Transverse colon (tissue), 4 donors: ENCODE results near the gene MORC2. TPM values are rescaled to one million over a fixed set of nuclear protein-coding genes. Genes with fewer than 3 reads are reported as not detected.

Experiments used
- DNase-seq: peaks from one replicate; pipeline ENCODE4 v3.0.0-alpha.2; 2019
- H3K27ac ChIP-seq, 4 donors: fragments of 200-600 bp; sonication (generic); 2 replicates each; pipeline ENCODE4 v1.5.1; 2016 to 2018; ENCODE audit warnings: inconsistent platforms in 4 of 4
- H3K27me3 ChIP-seq: fragments of 200-600 bp; sonication (generic); 2 replicates; pipeline ENCODE4 v1.5.1; 2017; ENCODE audit warnings: inconsistent platforms
- H3K36me3 ChIP-seq, 4 donors: fragments of 200-600 bp; sonication (generic); 2 replicates each; pipeline ENCODE4 v1.5.1; 2017 to 2019; ENCODE audit warnings: inconsistent platforms in 4 of 4
- H3K4me1 ChIP-seq, 4 donors: fragments of 200-600 bp; sonication (generic); 2 replicates each; pipeline ENCODE4 v1.5.1; 2017 to 2020; ENCODE audit warnings: inconsistent platforms in 4 of 4
- H3K4me3 ChIP-seq, 4 donors: fragments of 200-600 bp; sonication (generic); 1 replicate in 1 of 4; 2 replicates in 3 of 4; pipeline versions ENCODE4 v1.5.1 to v1.6.1; 2017 to 2019; ENCODE audit warnings: inconsistent platforms in 4 of 4
- H3K9me3 ChIP-seq, 2 donors: fragments of 200-600 bp; sonication (generic); 2 replicates each; pipeline ENCODE4 v1.5.1; 2017 to 2019; ENCODE audit warnings: inconsistent platforms in 2 of 2
- EP300 ChIP-seq: sonication (generic); formaldehyde crosslinking; IDR thresholded peaks from one replicate; pipeline ENCODE4 v1.6.1; 2017; ENCODE audit warnings: antibody characterized with exemption, low read depth
- POLR2A ChIP-seq: fragments of 450-650 bp; IDR thresholded peaks from one replicate; pipeline ENCODE4 v1.6.1; 2016; ENCODE audit warnings: antibody characterized with exemption, mild to moderate bottlenecking, moderate library complexity
- POLR2AphosphoS5 ChIP-seq, 3 donors: sonication (generic); formaldehyde crosslinking; IDR thresholded peaks; one replicate each; pipeline ENCODE4 v1.6.1; 2016; ENCODE audit warnings: antibody characterized with exemption in 3 of 3
- WGBS, 2 donors: methylation state at CpG; one replicate each; pipeline ENCODE4 v1.1.5; 2018; ENCODE audit warnings: low coverage in 1 of 2; 5-methylcytosine and 5-hydroxymethylcytosine counted together
- in situ Hi-C, 4 donors: fragments of 200-750 bp; cut with MboI; loops; one replicate each; pipeline versions ENCODE4 v1.15.0 to v1.15.1; 2017; ENCODE audit warnings: low sequenced_read_pairs in 3 of 4, low pct_ligation_motif_present in 1 of 4, low pct_unique_long_range_greater_than_20kb in 1 of 4
- intact Hi-C: fragments of 100-400 bp; cut with DNase I; formaldehyde crosslinking; loops from one replicate; pipeline ENCODE4 v1.15.1; 2023; ENCODE audit warnings: low total_unique reads
- small RNA-seq, 4 donors: library from RNA; depleted of rRNA; stranded (forward); fragments of <200 nt; gene quantifications; one replicate each; pipeline ENCODE3, GENCODE V24; 2016
- total RNA-seq, 4 donors: library from RNA; depleted of rRNA; stranded (reverse); fragments of >200 nt; gene quantifications; one replicate each; pipeline ENCODE4 v1.1.0, GENCODE V29; 2016
- TF ChIP-seq, protein P1 (sequence below), 5 experiments: fragments of 200-600 bp in 3 of 5; fragments of 450-650 bp in 2 of 5; sonication (generic) in 3 of 5; IDR thresholded peaks; 1 replicate in 2 of 5; 2 replicates in 3 of 5; pipeline ENCODE4 v1.5.1; 2016 to 2017; ENCODE audit warnings: antibody characterized with exemption in 5 of 5, inconsistent platforms in 3 of 5, mild to moderate bottlenecking in 2 of 5, moderate library complexity in 1 of 5

Gene MORC2
- total RNA-seq, 4 donors from 2014 or later: 11.9 to 23.9 (median 19.1) TPM

DNA sequence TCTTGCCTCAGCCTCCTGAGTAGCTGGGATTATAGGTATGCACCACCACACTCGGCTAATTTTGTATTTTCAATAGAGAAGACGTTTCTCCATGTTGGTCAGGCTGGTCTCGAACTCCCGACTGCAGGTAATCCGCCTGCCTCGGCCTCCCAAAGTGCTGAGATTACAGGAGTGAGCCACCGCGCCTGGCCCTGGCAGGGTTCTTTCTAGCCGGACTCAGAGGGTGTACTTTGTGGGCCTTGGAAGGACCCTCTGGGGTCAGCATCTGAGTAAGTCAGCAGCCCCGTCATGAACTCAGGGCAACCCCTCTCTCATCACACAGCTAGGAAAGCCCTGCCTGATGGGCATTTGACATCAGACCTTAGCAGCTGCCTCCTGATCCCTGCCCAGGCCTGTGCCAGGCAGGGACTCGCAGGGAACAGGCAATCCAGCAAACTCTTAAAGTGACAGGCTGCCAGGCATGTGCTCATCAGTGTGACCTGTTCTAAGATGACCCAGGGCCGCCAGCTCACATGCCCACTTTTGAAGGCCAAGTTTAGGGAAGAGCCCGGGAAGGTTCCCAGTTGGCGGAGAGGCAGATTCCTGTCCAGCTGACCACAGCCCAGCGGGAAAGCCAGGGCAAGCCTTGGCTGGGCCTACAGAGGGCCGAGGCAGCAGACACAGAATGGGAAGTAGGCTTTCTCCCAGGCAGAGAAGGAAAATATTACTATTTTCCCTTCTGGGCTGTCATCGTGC is 92.9 kb downstream of the MORC2 start:
- TF ChIP-seq POLR2A (no peak), POLR2AphosphoS5 (IDR thresholded peaks at IDR 0.05) (no peak), EP300 (no peak)
- TF ChIP-seq, protein P1, sequence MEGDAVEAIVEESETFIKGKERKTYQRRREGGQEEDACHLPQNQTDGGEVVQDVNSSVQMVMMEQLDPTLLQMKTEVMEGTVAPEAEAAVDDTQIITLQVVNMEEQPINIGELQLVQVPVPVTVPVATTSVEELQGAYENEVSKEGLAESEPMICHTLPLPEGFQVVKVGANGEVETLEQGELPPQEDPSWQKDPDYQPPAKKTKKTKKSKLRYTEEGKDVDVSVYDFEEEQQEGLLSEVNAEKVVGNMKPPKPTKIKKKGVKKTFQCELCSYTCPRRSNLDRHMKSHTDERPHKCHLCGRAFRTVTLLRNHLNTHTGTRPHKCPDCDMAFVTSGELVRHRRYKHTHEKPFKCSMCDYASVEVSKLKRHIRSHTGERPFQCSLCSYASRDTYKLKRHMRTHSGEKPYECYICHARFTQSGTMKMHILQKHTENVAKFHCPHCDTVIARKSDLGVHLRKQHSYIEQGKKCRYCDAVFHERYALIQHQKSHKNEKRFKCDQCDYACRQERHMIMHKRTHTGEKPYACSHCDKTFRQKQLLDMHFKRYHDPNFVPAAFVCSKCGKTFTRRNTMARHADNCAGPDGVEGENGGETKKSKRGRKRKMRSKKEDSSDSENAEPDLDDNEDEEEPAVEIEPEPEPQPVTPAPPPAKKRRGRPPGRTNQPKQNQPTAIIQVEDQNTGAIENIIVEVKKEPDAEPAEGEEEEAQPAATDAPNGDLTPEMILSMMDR (IDR thresholded peaks at IDR 0.05): no peak
- no peak overlapping the region for H3K4me3 ChIP-seq
- H3K36me3 ChIP-seq: no peaks in the 10 kb centered on the region
- no peaks in the 10 kb centered on the region for H3K4me1 ChIP-seq
- in situ Hi-C loops: no loop called here
- intact Hi-C loops: no loop called here
- WGBS, 2 donors: 84% methylated on average over 17 of the region's 17 CpGs; no CpG with 5 or more reads in 1 of the 2 donors
- no peaks in the 10 kb centered on the region for H3K27me3 ChIP-seq
- no peaks in the 10 kb centered on the region for H3K9me3 ChIP-seq
- no peak overlapping the region for H3K27ac ChIP-seq
- no peak for DNase-seq

Small RNA genes within 50 kb of the gene (small RNA-seq; reads per million reads assigned to genes)
- 0 reads per million in 4 donors for gene RF01892

Other genes with a start within 250 kb of the MORC2 start
- 100 to 1,000 TPM in 3 of 4 donors, 10 to 100 TPM in 1; 77.7 to 294 (median 112) TPM for gene TUG1, start 491 bp upstream of the MORC2 start, total RNA-seq
- 100 to 1,000 TPM; 171 to 341 (median 219) TPM for gene SMTN, start 112.5 kb upstream of the MORC2 start, total RNA-seq
- 100 to 1,000 TPM; 247 to 334 (median 315) TPM for gene SELENOM, start 138.8 kb upstream of the MORC2 start, total RNA-seq
- 10 to 100 TPM; 22.4 to 51.2 (median 30.8) TPM for gene INPP5J, start 154.2 kb upstream of the MORC2 start, total RNA-seq
- not detected for gene PLA2G3, start 171.7 kb upstream of the MORC2 start, total RNA-seq
- 10 to 100 TPM; 18.5 to 52.4 (median 32.3) TPM for gene RNF185, start 191.4 kb upstream of the MORC2 start, total RNA-seq
- gene LIMK2, start 243.5 kb upstream of the MORC2 start, total RNA-seq: 100 to 1,000 TPM; 124 to 283 (median 210) TPM